RWPE2 (cell line): Measurements from ENCODE around the gene FASTK.

ENCODE experiments used
- ATAC-seq: fragments of 200-7000 bp; cut with Tn5 transposase; 3 replicates; pipeline ENCODE4 v1.9.1; 2021; ENCODE audit warnings: low read depth
- DNase-seq: peaks from one replicate; pipeline ENCODE4 v3.0.0-alpha.2; 2020; ENCODE audit warnings: low spot score
- H3K27ac ChIP-seq: fragments of 450-650 bp; 2 replicates; pipeline ENCODE4 v1.5.1; 2017; ENCODE audit warnings: mild to moderate bottlenecking; ENCODE audit not compliant: poor library complexity, severe bottlenecking
- H3K27me3 ChIP-seq: fragments of 250-450 bp; sonication (Bioruptor Pico); 2 replicates; pipeline ENCODE4 v1.5.1; 2021; ENCODE audit warnings: mild to moderate bottlenecking, moderate library complexity; ENCODE audit not compliant: insufficient read depth, poor library complexity, severe bottlenecking
- H3K36me3 ChIP-seq: fragments of 250-450 bp; sonication (Bioruptor Pico); 2 replicates; pipeline ENCODE4 v1.5.1; 2020; ENCODE audit warnings: low read depth, mild to moderate bottlenecking, moderate library complexity
- H3K4me1 ChIP-seq: fragments of 250-450 bp; sonication (Bioruptor Pico); 2 replicates; pipeline ENCODE4 v1.5.1; 2021; ENCODE audit warnings: mild to moderate bottlenecking, moderate library complexity; ENCODE audit not compliant: insufficient read depth, poor library complexity, severe bottlenecking
- H3K4me3 ChIP-seq: fragments of 250-450 bp; sonication (Bioruptor Pico); 2 replicates; pipeline ENCODE4 v1.5.1; 2021; ENCODE audit warnings: mild to moderate bottlenecking, moderate library complexity; ENCODE audit not compliant: severe bottlenecking
- H3K9me3 ChIP-seq: fragments of 250-450 bp; sonication (Bioruptor Pico); 2 replicates; pipeline ENCODE4 v1.5.1; 2021; ENCODE audit warnings: mild to moderate bottlenecking, moderate library complexity; ENCODE audit not compliant: severe bottlenecking
- TF ChIP-seq, protein P1 (sequence below): fragments of 450-650 bp; IDR thresholded peaks from one replicate; pipeline ENCODE4 v1.5.1; 2017; ENCODE audit warnings: mild to moderate bottlenecking, moderate library complexity; ENCODE audit not compliant: poor library complexity, severe bottlenecking

The FASTK gene

GRCh38 chr7:151118108-151119054 is 37.8 kb upstream of the FASTK start:
- no peak overlapping the region for H3K27ac ChIP-seq
- DNase-seq (no peak), ATAC-seq (no peak)
- peaks cover 14% of the 10 kb centered on the region for H3K4me1 ChIP-seq
- H3K36me3 ChIP-seq = peaks cover 35% of the 10 kb centered on the region
- H3K27me3 ChIP-seq = no peaks in the 10 kb centered on the region
- no peak overlapping the region for H3K4me3 ChIP-seq
- TF ChIP-seq, protein P1, sequence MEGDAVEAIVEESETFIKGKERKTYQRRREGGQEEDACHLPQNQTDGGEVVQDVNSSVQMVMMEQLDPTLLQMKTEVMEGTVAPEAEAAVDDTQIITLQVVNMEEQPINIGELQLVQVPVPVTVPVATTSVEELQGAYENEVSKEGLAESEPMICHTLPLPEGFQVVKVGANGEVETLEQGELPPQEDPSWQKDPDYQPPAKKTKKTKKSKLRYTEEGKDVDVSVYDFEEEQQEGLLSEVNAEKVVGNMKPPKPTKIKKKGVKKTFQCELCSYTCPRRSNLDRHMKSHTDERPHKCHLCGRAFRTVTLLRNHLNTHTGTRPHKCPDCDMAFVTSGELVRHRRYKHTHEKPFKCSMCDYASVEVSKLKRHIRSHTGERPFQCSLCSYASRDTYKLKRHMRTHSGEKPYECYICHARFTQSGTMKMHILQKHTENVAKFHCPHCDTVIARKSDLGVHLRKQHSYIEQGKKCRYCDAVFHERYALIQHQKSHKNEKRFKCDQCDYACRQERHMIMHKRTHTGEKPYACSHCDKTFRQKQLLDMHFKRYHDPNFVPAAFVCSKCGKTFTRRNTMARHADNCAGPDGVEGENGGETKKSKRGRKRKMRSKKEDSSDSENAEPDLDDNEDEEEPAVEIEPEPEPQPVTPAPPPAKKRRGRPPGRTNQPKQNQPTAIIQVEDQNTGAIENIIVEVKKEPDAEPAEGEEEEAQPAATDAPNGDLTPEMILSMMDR = no peak
- no peaks in the 10 kb centered on the region for H3K9me3 ChIP-seq

DNA sequence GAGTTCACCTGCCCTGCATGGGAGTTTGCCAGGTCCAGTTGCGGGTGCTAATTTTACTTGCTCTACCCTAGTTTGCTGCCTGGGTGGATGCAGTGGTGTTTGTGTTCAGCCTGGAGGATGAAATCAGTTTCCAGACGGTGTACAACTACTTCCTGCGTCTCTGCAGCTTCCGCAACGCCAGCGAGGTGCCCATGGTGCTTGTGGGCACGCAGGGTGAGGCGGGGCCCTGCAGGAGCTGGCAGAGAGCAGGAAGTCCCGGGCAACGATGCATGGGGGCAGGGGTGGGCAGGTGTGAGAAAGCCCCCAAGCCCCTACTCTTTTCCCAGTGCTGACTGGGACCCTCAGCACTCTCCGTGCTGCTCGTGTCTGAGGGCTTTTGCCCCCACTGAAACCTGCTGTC is 37.0 kb upstream of the FASTK start:
- no peak overlapping the region for H3K4me3 ChIP-seq
- H3K36me3 ChIP-seq = peaks cover 31% of the 10 kb centered on the region
- no peaks in the 10 kb centered on the region for H3K9me3 ChIP-seq
- DNase-seq (no peak), ATAC-seq (no peak)
- peak overlapping the region; percentile 91 for H3K27ac ChIP-seq
- H3K27me3 ChIP-seq = no peaks in the 10 kb centered on the region
- TF ChIP-seq, protein P1 = no peak
- peaks cover 19% of the 10 kb centered on the region for H3K4me1 ChIP-seq

DNA sequence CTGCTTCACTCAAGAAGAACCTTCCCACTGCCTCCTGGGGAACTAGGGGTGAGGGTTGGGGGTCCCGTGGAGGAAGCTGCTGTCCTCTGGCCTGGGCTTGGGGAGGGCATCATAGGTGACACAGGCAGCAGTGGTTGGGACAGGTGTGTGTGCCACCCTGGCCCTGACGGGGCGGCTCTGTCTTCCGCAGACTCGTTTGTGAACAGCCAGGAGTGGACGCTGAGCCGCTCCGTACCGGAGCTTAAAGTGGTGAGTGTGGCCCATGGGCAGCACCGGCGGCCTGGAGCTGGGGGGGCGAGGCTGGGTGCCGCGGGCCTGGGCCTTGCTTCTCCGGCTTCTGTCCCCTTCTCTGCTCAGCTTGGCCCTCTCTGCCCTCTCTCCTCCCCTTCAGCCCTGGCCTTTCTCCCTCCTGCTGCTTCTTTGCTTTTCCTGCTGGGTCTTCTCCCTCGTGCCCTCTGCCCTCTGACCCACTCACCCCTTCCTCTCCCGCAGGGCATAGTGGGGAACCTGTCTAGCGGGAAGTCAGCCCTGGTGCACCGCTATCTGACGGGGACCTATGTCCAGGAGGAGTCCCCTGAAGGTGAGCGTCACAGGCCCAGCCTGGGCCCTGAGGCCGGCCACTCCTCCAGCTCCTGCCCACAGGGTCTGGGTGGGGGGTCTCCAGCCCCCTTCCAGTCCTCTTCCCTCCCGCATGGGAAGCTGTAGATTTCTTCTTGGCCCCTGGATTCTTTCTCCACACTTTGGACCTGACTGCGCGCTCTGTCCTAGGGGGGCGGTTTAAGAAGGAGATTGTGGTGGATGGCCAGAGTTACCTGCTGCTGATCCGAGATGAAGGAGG is 36.2 kb upstream of the FASTK start:
- TF ChIP-seq, protein P1 = no peak
- H3K27ac ChIP-seq = peak overlapping the region; percentile 91
- H3K27me3 ChIP-seq = no peaks in the 10 kb centered on the region
- H3K4me3 ChIP-seq = peak overlapping the region; percentile 52
- ATAC-seq (no peak), DNase-seq (no peak)
- H3K4me1 ChIP-seq = peaks cover 19% of the 10 kb centered on the region
- peaks cover 31% of the 10 kb centered on the region for H3K36me3 ChIP-seq
- H3K9me3 ChIP-seq = no peaks in the 10 kb centered on the region

DNA sequence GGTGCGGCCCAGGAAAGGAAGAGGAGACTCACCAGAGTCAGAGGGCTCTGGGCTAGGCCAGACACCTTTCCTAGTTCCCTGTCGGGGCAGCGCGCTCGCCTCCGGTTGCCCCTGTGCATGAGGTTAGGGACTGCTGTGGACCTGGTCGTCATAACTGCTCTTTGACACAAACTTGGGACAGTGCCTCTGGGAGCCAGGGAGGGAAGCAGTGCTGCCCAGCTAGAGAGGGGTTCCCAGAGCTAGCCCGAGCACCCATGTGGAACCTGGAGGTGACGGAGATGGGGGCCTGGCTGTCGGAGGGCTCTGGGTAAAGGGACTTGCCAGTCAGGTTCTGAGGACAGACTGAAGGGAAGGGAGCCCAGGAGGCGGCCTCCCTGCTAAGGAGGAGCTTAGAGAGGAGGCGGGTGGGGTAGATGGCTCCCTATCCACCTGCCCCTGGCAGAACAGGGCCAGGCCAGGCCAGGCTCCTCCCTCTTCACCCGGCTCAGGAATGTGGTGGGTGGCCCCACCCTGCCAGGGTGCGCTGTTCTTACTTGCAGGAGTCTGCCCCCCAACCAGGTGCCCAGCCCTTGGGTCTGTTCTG is 35.3 kb upstream of the FASTK start:
- peak overlapping the region; percentile 91 for H3K27ac ChIP-seq
- peaks cover 26% of the 10 kb centered on the region for H3K36me3 ChIP-seq
- H3K9me3 ChIP-seq = no peaks in the 10 kb centered on the region
- peaks cover 19% of the 10 kb centered on the region for H3K4me1 ChIP-seq
- H3K27me3 ChIP-seq = no peaks in the 10 kb centered on the region
- ATAC-seq (peak; percentile 86), DNase-seq (peak; percentile 94)
- TF ChIP-seq, protein P1 = no peak
- peak overlapping the region; percentile 52 for H3K4me3 ChIP-seq
